Glutamatergic neuron (in vitro differentiated cells): ENCODE measurements around the gene IL1RAP. TPM values are rescaled to one million over a fixed set of nuclear protein-coding genes. Genes with fewer than 3 reads are reported as not detected.

Experiments used
- DNase-seq: peaks from one replicate; pipeline ENCODE4 v3.0.0; 2022
- H3K27ac Mint-ChIP-seq: one replicate; pipeline ENCODE4 v1.8.0; 2020; ENCODE audit warnings: mild to moderate bottlenecking, mixed read lengths, inconsistent platforms; ENCODE audit not compliant: unreplicated experiment
- H3K27me3 Mint-ChIP-seq: one replicate; pipeline ENCODE4 v1.8.0; 2020; ENCODE audit warnings: mild to moderate bottlenecking, moderate library complexity, mixed read lengths, inconsistent platforms; ENCODE audit not compliant: unreplicated experiment
- H3K36me3 Mint-ChIP-seq: one replicate; pipeline ENCODE4 v1.8.0; 2020; ENCODE audit warnings: mild to moderate bottlenecking, mixed read lengths, inconsistent platforms; ENCODE audit not compliant: unreplicated experiment
- H3K4me1 Mint-ChIP-seq: one replicate; pipeline ENCODE4 v1.8.0; 2020; ENCODE audit warnings: mild to moderate bottlenecking, low read depth, mixed read lengths, inconsistent platforms; ENCODE audit not compliant: unreplicated experiment
- H3K4me3 Mint-ChIP-seq: one replicate; pipeline ENCODE4 v1.8.0; 2020; ENCODE audit warnings: mild to moderate bottlenecking, mixed read lengths, inconsistent platforms; ENCODE audit not compliant: unreplicated experiment
- H3K9me3 Mint-ChIP-seq: one replicate; pipeline ENCODE4 v1.8.0; 2020; ENCODE audit warnings: mild to moderate bottlenecking, moderate library complexity, mixed read lengths, inconsistent platforms; ENCODE audit not compliant: unreplicated experiment
- CTCF ChIP-seq: fragments of 200-600 bp; sonication (generic); IDR thresholded peaks from one replicate; pipeline ENCODE4 v1.5.0; 2021; ENCODE audit not compliant: partially characterized antibody, unreplicated experiment
- total RNA-seq: library from RNA; stranded (reverse); fragmentation: NEBNext Ultra II Directional; extraction: Animal tissue kit (Norgen Biotek cat#: 25700); gene quantifications from one replicate; pipeline ENCODE4 v1.2.1, GENCODE V29; 2021; ENCODE audit not compliant: unreplicated experiment

The IL1RAP gene
- total RNA-seq, 1 donor from 2014 or later, result 0.37 TPM

DNA sequence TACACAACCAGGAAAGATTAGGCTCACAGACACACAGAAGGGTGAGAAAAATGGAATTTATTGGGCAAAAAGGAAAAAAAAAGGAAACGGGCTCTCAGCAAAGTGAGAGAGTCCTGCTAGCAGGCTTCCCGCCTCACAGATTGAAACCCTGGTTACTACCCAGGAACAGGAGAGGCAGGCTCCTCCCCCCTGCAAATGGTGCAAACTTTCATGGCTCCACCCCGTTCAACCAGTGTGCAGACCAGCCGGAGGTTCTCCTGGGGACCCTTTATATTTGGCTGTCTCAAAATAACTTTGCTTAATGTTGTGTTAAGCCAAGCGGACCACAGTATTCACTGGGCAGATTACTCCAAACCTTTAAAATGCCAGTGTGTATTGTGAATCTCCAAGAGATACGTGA lies 40.3 kb downstream of the IL1RAP start:
- DNase-seq, result no peak
- Mint-ChIP-seq H3K36me3 (no peaks in the 10 kb centered on the region), H3K9me3 (no peaks in the 10 kb centered on the region), H3K4me1 (no peaks in the 10 kb centered on the region), H3K27me3 (no peaks in the 10 kb centered on the region), H3K4me3 (peak overlapping the region; percentile 40), H3K27ac (no peak overlapping the region)
- TF ChIP-seq CTCF, result no peak

DNA sequence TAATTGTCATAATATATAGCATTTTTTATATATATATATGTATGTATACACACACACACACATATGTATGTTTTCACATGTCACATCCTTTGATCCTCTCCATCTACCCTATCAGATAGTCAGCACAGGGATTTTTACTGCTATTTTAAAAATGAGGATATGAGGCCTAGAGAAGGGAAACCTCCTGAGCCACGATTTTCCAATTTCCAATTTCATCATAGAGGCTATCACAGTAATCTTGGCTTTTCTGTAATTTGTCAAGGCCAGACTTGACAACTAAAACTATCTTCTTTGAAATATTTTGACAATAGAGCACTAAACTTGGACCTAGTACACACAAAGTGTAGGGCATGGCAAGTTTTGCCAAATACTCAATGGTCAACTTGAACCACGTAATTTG lies 42.5 kb downstream of the IL1RAP start:
- Mint-ChIP-seq H3K4me1 (no peaks in the 10 kb centered on the region), H3K27ac (no peak overlapping the region), H3K9me3 (no peaks in the 10 kb centered on the region), H3K4me3 (no peak overlapping the region), H3K36me3 (no peaks in the 10 kb centered on the region), H3K27me3 (no peaks in the 10 kb centered on the region)
- TF ChIP-seq CTCF, result no peak
- no peak for DNase-seq

DNA sequence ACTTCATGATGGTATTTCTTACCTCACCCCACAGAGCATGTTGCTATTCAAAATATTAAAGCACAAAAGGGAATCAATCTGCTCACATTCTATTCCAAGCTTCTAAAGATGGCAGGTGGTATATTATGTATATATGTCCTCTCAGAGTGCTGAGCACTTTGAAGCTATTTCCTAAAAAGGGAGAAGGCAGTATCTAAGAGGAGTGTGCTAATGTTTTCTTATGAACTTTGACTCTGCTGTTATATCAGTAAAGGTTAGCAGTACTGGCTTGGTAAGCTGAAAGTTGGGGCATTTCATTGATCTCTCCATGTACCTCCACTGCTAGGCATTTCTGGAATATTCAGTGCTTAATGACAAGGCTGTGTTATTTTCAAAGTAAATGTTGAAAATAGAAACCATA lies 43.4 kb downstream of the IL1RAP start:
- Mint-ChIP-seq H3K4me1 (no peaks in the 10 kb centered on the region), H3K27me3 (no peaks in the 10 kb centered on the region), H3K4me3 (no peak overlapping the region), H3K27ac (no peak overlapping the region), H3K9me3 (no peaks in the 10 kb centered on the region), H3K36me3 (no peaks in the 10 kb centered on the region)
- TF ChIP-seq CTCF, result no peak
- DNase-seq, result no peak

DNA sequence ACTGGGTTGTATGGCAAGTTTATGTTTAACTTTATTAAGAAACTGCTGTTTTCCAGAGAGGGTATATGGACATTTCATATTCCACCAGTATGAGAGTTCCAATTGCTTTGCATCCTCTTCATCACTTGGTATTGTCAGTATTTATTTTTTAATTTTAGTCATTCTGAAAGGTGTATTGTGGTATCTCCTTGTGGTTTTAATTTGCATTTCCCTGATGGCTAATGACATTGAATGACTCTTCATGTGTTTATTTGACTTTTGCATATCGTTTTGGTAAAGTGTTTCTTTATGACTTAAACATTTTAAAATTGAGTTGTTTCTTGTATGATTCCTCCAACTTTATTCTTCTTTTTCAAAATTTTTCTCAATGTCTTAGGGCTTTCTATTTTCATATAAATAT lies 44.4 kb downstream of the IL1RAP start:
- no peaks in the 10 kb centered on the region for H3K27me3 Mint-ChIP-seq
- no peak for TF ChIP-seq CTCF
- H3K27ac Mint-ChIP-seq, result no peak overlapping the region
- no peaks in the 10 kb centered on the region for H3K9me3 Mint-ChIP-seq
- H3K4me3 Mint-ChIP-seq, result no peak overlapping the region
- H3K4me1 Mint-ChIP-seq, result no peaks in the 10 kb centered on the region
- no peak for DNase-seq
- no peaks in the 10 kb centered on the region for H3K36me3 Mint-ChIP-seq

- Mint-ChIP-seq H3K9me3 (no peaks in the 10 kb centered on the region), H3K4me1 (no peaks in the 10 kb centered on the region), H3K27me3 (no peaks in the 10 kb centered on the region), H3K27ac (no peak overlapping the region), H3K36me3 (no peaks in the 10 kb centered on the region), H3K4me3 (no peak overlapping the region)
- no peak for DNase-seq
- TF ChIP-seq CTCF, result no peak
Measured at GRCh38 chr3:190558796-190559195, 44.9 kb downstream of the IL1RAP start.
